UCSD-AML1 (cell line): ENCODE results near the gene DDRGK1.
"Not testable (repeated sequence)": the region's sequence is repeated elsewhere in the genome, so short reads cannot be mapped to it uniquely, and the experiment has no call there.

Source experiments
- DNase-seq: peaks from one replicate; lab custom pipeline; 2025; ENCODE audit not compliant: unreplicated experiment; lab: John Stamatoyannopoulos, UW

DDRGK1 gene

DNA sequence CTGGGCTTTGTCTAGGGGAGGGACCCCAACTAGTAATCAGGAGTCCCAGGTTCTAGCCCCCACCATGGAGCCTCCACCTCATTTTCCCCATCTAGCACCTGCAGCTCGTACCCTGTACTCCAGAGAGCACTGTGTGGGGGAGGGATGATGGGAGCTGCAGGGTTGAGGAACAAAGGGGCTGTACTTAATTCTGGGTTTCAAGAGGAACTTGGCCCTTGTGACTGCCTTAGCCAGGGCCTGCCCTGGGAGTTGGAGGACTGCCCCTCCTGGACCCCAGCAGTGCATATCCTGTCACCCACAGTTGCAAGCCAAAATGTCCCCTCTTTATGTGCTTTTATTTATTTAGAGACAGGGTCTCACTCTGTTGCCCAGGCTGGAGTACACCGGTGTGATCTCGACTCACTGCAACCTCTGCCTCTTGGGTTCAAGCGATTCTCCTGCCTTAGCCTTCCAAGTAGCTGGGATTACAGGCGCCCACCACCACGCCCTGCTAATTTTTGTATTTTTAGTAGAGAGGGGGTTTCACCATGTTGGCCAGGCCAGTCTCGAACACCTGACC is 11.0 kb upstream of the DDRGK1 start:
- DNase-seq, result not testable (repeated sequence)

DNA sequence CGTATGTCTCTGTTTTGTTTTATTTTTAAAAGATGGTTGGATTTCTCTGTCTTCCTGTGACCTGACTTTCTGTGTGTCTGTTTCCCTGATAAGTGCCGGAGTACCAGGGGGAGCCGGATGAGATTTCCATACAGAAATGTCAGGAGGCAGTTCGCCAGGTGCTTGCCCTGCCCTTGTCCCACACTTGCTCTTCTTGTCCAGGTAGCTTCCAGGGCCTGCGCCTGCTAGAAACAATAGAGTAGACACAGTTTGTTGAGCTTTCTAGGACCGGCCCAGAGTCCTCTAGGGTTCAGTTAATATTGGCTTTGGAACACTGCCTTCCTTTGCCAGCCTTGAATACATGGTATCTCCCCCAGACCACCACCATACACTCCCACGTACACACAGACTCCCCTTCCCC is 8.7 kb upstream of the DDRGK1 start:
- no peak for DNase-seq

DNA sequence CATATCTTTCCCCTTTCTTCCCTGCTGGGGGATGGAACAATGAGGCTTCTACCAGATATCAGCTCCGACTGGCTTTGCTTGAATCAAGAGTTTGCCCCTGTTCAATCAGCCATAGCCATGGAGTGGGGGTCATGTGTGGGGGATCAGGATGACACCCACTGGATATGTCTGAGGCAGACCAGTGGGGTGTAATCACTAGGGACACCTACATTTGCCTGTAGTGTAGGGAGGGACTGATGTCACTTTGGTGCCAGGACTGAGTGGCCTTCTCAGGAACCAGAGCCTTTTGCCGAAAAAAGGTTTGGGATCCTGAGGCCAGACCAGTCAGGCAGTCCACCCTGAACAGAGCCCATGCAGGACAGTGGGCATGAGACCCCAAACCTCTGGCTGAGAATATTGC is 5.9 kb upstream of the DDRGK1 start:
- no peak for DNase-seq

DNA sequence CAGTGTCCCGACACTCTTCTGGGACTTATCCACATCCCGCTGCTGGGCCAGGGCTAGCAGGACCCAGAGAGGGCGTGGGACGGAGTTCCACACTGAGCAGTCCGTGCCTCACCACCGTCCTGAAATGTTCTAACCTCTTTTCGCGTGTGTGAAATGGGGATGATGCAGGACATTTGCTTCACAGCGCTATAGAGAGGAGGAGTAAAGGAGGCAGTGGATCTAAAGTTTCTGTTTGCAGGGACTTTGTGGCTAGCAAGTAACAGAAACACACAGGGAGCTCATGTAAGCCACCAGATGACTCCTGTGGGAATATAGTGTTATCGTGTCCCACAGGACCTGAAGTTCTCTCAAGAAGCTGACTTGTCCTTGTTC is 5.5 kb upstream of the DDRGK1 start:
- no peak for DNase-seq

DNA sequence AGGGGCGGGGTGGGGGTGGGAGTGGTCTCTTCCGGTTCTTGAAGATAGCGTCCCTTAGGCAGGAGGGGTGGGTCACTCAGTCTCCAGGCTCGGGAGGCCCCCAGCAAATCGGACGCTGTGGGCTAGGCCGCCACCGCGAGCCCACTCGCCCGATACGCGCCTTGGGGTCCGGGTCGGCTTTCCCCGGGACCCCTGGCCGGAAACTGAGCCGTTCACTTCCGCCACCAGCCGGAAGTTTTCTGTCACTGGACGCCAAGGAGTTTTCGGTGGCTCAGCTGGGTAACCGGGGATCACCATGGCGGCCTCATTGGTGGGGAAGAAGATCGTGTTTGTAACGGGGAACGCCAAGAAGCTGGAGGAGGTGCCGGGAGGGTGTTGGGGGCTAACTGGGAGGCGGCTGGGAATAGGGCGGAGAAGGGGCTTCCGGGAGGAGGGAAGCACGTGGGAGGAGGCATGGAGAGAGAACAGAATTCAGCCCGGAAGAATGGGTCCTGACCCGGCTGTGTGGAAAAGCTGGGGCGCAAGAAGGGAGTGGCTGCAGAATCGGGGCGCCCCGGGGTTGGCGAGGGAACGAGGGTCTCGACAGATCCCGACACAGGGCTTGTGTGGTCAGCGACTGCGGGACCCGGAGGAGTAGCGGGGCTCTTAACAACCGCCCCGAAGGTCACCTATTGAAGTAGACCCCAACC is 4.9 kb upstream of the DDRGK1 start, which contains the start of gene ITPA:
TSS of gene ITPA (plus strand) at position 242 of the 689 bp plus-strand sequence. CDS start at position 296, 54 bp downstream.
- peak; percentile 67 for DNase-seq

DNA sequence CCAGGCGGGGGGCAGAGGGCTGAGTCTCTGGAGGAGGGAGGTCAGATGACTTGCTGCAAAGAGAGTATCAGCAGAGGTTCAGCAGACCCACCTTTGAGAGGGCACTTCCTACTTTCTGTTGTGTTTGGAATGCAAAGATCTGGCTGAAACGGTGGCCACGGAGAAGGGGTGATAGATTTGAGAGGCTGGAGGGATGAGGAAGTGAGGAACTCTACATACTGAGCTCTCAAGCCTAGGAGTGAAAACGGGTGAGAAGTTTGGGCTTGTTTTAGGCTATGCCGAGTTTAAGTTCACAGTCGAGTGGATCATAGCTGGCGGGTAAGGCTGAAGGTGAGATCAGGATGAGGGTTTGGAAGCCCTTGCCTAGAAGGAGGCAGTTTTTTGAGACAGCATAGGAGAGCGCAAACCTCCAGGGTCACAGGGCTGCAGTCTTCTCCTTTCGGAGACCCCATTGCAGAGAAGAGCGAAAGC is 4.3 kb upstream of the DDRGK1 start:
- peak; percentile 47 for DNase-seq

DNA sequence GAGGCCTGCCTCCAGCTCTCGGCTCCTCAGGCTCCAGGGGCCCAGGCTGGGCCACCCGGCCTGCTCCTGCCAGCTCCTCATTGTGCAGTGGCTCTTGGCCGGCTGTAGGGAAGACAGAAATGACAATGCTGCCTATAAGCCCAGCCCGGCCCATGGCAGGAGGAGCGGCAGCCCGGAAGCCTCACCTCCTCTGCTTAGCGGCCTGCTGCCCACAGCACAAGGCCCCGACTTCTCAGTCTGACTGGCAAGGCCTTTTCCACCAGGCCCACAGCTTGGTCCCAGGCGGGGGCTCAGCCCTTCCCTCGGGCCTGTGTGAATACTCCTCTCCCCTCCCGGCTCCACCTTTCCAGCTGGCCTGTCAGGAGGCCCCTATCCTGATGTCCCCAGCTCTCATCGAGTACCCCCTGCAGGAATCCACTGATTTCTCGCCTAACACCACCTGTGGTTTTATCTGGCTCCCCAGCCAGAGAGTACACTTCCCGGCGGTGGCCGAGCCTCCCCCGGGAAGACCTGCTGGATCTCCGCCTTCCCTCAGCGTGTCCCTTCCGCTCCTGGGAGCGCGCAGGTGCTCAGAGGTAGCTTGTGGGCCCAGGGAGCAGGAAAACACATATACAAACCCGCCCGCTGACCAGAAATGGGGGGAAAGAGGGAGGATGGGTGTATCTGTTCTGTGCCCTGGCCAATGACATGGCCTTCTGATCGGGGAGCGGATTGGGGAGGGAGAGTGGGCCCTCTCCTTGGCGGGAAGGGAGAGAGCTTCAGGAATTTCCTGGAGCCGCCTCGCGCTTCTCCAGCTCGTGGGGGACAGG is 963 bp downstream of the DDRGK1 start:
- DNase-seq, result peak; percentile 55

DNA sequence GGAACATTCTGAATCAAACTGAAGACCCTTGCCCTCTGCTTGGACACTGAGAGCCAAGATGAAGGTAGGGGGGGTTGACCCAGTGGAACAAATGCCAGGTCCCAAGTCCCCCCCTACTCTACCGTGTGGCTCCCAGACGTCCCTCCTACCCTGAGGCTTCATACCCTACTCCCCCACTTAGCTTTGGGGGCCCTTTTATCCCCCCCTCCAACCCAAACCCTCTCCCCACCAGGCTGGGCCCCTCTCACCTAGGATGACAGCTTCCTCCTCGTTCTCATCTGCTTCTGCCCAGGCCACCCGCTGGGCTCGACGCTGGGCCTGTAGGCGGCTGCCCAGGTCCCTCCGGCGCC is 1.5 kb downstream of the DDRGK1 start:
- DNase-seq, result no peak

DNA sequence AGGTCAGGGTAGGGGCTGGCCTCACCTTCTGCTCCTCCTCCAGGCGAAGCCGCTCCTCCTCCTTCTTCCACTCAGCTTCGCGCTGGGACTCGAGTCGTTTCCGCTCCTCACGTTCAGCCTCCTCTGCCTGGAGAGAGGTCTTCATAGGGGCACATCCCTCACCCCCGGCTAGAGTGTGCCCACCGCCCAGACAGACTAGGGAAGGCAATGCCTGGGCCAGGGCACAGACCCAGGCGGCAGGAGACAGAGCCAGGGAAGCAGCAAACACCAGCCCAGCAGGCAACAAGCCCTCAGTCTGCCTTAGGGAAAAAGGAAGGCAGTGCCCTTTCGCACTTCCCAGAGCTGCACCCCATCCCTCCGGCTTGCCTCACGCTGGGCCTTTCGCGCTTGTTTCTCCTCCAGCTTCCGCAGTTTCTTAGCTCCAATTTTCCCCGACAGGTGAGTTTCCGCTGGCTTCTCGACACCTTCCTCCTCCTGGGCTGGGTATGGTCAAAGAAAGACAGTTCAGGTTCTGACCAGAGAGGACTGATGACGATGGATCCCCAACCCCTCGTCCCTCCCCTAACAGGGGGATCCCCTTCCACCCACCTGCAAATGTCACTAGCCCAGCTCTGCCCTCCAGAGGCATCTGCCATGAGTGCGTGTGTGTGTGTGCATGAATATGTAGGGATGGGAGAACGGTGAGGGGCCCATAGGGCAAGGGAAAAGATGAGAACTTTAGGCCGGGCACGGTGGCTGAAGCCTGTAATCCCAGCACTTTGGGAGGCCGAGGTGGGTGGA is 4.3 kb downstream of the DDRGK1 start:
- DNase-seq, result no peak

DNA sequence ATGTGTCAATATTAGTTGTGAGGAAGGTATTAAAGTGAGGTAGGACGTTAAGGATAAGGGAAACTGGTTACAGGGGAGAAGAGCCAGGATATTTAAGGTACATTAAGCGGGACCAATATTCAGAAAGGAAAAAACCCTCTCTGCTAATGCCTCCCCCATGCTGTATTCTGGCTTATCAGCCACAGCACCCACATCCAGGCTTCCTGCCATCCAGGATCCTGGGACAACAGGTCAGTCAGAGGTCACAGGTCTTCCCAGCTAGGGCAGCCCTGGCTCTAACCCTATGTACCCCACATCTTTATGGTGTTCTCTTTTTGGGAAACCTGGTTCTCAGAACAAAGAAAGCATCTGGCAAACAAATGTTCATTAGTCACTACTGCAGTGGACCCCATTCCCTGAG is 5.3 kb downstream of the DDRGK1 start:
- DNase-seq, result no peak

DNA sequence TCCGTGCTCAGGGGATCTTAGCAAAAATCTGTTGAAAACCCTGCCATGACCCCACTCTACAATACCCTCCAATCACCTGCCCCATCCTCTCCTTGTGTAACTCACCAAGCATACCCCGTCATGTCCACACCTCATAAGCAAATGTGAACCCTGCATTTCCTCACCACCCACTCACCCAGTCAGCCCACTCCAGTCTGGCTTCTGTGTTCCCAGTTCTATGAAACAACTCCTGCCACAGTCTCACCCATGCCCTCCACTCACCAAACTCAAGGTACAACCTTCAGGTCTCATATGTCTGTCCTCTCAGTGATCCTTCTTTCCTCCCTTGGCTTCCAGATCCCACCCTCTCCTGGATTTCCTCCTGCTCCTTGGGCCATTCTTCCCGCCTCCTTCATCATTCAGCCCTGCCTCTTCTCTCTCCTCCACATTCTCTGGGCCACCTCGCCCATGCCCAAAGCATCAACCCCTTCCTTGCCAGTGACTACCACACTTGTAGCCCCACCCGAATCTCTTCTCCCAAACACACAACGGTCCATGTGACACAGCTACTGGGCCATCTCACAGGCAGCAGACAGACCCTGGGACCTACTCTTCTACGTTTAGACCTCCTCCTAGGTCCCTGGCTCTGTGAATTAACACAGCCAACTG is 8.8 kb downstream of the DDRGK1 start:
- DNase-seq, result no peak

DNA sequence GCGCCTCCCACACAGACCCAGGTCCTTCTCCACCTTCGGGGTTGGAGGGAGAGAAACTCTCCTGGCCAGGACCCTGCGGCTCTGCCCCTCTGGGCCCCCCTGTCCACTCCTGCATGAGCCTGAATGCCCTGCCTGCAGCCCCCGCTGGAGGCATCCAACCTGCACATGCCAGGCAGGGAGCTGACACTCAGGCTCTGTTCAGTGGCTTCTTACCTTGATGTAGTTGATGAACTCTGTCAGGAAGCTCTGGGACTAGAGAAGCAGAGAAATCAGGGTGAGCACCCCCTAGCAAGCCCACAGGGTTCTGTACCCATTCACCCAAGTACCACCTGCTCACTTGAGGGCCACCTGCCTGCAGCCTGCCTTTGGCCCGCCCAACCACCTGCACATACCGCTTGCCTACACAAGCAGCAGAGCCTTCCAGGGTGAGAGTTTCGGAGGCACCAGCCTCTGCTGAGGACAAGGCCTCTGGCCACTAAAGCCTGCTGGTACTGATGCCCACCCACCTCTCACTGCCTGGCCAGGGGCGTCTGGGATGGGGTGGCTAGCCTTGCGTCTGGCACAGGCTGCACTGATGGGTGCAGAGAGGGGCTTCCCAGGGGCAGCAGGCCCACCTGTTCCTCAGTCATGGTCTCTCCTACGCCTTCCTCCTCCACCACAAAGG is 9.7 kb downstream of the DDRGK1 start:
- no peak for DNase-seq

DNA sequence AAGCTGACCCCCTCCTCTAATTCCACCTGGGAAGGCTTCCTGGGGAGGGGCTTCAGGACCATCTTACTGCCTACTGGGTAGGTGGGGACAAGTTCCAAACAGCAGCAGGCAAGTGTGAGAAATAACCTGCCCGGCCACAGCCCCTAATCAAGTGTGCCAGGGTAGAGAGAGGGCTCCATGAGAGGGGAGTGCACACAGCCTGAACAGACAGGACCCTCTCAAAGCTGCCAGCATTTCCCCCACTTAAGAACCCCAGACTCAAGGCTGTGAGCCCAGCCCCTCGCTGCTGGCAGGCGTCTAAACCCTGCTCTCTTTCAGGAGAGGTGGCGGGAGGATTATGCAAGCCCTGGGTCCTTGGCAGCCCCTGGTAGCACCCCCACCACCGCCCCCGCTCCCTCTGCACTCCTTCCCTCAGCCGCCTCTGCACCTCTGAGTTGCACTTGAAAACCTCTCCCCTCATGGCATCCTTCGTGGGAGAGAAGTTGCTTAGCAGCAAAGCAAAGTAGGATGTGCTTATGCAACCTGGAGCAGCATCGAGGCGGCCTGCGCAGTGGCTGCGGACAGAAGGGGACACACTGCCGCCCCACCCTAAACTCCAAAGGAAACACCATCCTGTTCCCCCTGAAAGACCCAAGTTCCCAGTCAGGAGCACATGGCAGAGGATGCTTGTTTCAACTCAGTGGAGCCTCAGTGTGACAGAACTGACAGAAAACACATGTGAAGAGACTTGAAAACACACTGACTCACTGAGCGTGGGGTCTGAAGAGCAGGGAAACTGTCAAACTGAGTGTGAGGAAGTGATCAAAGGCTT is 10.5 kb downstream of the DDRGK1 start:
- no peak for DNase-seq

DNA sequence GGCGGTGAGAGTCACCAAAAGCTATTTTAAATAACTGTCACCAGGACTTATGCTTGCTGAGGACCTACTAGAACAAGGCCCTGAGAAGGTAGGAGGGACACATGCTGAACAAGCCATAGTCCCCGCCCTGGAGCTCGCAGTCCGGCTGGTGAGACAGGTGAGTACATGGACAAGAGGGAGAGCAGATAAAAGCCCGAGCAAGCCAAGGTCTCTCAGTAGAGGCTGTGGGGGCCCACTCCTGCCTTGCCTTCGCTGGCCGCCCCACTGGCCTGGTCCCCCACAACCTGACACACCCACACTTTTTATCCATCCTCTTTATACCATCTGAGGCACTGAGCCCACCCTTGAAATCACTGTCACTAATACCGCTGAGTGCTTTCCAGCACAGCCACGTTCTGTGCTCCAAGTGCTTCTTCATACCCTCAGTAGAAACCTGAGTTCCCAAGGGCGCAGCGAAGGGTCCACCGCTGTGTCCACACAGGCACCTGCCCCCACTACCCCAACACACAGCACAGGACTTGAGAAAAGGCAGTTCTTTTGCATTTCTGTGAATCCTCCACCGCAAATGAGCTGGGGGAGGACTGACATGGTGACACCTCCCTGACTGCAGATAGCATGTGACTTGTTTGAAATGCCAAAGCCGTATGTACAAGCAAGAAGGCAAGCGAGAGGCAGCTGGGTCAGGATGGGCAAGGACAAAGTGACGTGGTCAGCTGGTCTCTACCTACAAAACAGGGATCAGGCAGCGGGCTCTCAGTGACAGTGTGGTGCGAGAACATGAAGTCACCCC is 12.1 kb downstream of the DDRGK1 start:
- DNase-seq, result no peak

DNA sequence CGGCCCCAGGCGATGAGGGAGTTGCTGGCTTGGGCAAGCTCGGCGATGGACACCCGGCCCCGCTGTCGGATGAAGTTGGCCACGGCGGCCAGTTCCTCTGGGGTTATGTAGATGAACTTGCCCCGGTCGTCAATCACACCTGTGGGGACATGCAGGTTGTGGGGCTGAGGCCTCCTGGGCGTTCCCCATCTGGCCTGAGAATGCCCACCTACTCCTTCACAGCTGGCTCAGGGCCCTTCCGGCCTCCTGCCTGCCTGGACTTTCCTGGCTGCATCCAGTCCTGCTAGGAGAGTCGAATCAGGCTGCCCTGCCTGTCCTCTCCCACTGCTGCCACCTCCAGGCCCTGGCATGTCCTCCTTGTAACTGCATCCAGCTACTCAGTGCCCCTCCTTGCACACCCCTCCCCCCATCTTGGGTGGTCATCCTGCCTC is 13.8 kb downstream of the DDRGK1 start:
- DNase-seq, result no peak

DNA sequence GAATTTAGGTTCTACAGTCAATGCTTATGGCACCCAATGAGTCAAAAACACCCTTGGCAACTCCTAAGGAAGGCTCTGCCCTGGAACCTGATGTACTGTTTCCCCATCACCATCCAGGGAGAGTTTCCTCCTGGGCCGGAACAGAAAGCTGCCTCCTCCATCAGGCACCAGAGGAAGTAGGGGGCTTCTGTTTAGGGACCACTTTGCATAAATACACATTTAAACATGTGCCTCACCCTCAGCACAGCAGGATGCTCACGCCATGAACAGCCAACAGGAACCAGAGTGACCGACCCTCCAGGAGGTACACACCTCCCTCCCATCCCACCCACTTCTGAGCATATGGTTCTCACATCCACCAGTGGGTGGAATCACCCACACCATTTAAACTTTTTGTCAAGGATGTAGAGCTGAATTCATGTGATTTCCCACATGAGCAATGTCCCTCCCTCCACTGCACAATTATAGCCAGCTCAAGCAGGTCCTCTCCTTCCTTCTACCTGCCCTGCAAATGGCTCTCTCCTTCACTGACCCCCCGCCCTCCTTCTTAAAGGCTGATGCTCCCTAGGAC is 14.8 kb downstream of the DDRGK1 start:
- DNase-seq, result no peak

DNA sequence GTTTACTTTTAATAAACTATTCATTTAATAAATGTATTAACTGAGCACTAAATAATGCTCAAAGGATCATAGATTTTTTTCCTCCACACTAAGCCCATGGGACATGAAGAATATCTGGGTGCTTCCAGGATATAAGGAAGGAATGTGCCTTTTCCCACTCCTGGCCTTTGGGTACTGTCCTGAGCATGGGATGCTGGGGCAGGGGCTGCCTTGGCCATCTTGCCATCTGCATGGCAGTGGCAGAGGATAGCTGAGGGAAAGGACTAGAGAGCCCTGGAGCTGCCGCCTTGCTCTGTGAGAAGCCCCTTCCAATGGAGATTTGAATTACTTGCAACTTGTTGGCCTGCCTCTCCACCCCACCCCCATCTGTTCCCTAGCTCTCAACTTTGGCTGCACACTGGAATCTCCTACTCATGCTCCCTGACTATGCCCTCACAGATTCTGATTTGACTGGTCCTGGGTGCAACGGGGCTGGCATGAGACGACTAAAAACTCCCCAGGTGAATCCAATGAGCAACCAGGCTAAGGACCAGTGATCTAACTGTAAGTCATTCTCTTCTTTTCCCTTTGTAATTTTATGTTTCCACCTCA is 15.6 kb downstream of the DDRGK1 start:
- no peak for DNase-seq

DNA sequence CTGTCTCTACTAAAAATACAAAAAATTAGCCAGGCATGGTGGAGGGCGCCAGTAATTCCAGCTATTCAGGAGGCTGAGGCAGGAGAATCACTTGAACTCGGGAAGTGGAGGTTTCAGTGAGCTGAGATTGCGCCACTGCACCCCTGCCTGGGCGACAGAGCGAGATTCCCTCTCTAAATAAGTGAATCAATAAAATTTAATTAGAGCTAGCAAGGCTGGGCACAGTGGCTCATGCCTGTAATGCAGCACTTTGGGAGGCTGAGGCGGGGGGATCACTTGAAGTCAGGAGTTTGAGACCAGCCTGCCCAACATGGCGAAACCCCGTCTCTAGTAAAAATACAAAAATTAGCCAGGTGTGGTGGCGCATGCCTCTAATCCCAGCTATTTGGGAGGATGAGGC is 16.6 kb downstream of the DDRGK1 start:
- DNase-seq, result not testable (repeated sequence)
